ENCODE results near the gene FOXN3.
"Not testable (repeated sequence)": the region's sequence is repeated elsewhere in the genome, so short reads cannot be mapped to it uniquely, and the experiment has no call there.

FOXN3 gene

DNA sequence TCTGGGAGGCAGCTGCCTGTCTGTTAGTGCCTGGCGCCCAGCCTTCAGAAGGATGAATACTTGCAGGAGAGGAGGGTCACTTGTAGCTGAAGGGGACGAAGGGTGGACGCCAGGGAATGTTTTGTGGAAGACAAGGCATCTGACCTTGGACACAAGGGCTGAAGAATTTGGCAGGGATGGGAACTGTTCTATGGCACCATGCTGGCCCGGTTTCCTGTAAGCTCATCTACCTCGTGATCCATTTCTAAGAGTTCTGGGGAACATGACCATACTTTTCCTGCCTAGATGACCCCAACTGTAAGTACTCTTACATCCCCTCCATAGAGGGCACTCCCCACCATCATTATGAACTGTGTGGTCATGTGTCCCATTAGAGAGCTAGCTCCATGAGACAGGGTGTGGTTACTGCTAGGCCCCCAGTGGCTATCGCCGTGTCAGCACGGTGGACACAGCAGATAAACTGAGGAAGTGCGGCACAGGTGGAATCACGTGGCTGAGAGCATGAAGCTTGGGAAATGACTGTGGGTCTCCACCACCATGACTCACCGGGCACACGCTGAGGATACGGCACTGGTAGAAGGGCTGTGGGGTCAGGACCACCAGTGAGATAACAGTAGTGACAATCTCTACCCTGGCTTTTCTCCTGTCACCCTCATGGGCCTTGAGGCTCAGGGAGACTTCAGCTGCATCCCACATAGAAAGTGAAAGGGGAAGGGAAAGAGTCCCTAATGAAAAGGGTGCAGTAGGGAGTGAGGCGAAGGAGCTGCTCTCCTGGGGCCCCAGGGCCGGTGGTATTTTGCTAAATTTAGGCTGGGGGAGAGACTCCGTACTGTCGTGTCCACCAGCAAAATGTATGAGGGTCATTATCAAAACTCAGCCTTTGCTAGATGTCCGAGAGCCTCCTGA lies 252.6 kb downstream of the FOXN3 start:
- DNase-seq (ENCODE audit: low spot score): no peak

DNA sequence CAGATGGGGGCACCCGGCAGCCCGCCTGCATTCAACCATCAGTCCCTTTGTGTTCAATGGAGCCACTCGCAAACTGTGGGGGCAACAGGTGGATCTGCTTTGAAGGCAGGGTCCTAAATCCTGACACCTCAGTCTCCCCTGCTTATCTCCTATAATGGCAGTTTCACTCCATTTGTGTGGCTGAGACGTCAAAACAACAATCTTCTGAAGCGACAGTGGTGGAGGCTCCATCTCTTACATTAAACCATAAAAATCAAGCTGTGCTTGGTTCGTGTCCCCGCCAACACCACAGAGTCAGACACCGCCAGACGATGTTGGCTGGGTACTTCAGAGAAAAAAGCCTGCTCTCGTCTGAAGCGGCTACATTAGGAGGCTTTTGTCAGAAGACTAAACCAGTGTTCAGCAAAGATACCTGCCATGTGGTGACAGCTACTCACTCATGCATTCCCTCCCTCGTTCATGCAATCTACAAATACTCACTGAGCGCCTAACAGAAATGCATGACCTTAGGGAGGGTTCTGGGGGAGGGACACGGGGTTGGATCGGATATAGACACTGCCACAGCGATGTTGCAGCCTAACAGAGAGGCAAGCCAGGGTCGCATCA lies 253.9 kb downstream of the FOXN3 start:
- DNase-seq (ENCODE audit: low spot score): no peak

DNA sequence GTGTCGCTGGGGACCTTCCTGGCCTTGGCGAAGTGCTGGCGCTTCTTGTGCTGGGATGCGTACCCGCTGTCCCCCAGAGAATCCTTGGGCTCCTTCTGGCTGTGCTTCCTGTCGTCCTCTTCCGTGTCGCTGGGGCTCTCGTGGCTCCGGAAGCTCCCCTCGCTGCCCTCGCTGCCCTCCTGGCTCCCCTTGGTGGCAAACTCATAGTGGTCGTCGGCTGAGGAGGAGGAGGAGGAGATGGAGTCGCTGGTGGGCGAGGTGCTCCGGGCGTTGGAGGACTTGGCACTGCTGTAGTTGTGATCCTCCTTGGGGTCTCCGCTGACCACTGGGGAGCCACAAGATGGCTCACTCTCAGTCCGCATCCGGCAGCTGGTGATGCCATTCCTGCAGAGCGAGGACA lies 254.4 kb downstream of the FOXN3 start:
- no peak for DNase-seq (ENCODE audit: low spot score)

GRCh38 chr14:89160437-89160836 lies 256.6 kb downstream of the FOXN3 start:
- DNase-seq (ENCODE audit: low spot score): no peak

DNA sequence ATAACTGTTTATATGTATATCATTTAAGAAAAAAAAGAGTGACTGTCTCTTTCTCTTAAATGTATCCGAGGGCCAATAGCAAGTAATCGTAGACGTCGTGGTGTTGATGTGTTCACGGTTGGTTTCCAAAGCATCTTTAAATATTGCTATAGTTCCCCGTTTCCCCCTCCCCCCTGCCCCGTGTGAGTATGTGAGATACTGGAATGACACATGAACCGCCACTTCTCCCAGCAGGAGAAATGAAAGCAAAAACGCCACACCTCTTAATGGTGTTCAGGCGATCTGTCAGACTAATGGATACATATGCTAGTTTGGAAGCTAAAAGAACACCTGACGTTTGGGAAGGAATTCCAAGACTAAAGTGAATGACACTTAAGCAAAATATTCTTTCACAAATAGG lies 258.3 kb downstream of the FOXN3 start:
- DNase-seq (ENCODE audit: low spot score): no peak

- not testable (repeated sequence) for DNase-seq (ENCODE audit: low spot score)
These were observed 258.9 kb downstream of the FOXN3 start for GRCh38 chr14:89158104-89158503.

DNA sequence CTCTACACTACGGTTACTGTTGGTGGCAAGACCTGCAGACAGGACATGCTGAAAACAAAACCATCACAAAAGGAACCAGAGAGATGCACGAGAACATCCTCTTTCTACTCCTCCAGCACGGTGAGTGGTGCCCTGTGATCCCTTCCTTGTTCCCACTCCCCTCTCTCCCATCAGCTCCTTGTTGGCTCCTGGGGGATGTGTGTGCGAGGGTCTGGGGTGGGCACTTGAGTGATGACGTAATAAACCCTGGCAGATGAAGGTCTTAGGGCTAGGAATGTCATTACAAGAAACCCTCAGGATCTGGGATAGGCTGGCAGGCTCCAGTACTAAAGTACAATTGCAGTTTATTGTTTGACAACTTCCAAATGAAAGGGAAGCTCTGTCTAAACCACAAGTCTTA lies 261.5 kb downstream of the FOXN3 start:
- no peak for DNase-seq (ENCODE audit: low spot score)

DNA sequence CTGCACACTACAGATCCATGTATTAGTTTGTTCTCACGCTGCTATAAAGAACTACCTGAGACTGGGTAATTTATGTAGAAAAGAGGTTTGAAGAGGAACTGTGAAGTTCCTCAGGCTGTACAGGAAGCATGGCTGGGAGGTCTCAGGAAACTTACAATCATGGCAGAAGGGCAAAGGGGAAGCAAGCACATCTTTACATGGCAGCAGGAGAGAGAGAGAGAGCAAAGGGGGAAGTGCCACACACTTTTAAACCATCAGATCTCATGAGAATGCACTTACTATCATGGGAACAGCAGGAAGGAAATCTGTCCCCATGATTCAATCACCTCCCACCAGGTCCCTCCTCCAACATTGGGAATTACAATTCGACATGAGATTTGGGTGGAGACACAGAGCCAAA lies 265.3 kb downstream of the FOXN3 start:
- not testable (repeated sequence) for DNase-seq (ENCODE audit: low spot score)

GRCh38 chr14:89146274-89146673 lies 270.8 kb downstream of the FOXN3 start:
- no peak for DNase-seq (ENCODE audit: low spot score)

- no peak for DNase-seq (ENCODE audit: low spot score)
These were observed 272.4 kb downstream of the FOXN3 start for GRCh38 chr14:89144642-89145041.

- no peak for DNase-seq (ENCODE audit: low spot score)
These were observed 273.0 kb downstream of the FOXN3 start for GRCh38 chr14:89144066-89144465.

DNA sequence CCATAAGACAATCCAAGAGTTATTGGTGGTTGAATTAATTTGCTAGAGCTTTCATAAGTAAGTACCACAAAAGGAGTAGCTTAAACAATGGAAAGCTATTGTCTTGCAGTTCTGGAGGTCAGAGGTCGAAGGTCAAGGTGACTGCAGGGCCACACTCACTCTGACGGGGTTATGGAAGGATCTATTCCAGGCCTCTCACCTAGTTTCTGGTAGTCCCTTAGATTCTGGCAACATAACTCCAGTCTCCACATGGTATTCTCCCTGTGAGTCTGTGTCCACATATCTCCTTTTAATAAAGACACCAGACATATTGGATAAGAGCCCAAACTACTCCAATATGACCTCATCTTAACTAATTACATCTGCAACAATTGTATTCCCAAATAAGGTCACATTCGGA lies 273.4 kb downstream of the FOXN3 start:
- DNase-seq (ENCODE audit: low spot score): no peak

GRCh38 chr14:89142366-89142765 lies 274.7 kb downstream of the FOXN3 start:
- no peak for DNase-seq (ENCODE audit: low spot score)

GRCh38 chr14:89141862-89142261 lies 275.2 kb downstream of the FOXN3 start:
- no peak for DNase-seq (ENCODE audit: low spot score)

- DNase-seq (ENCODE audit: low spot score): no peak
These were observed 276.7 kb downstream of the FOXN3 start for GRCh38 chr14:89140326-89140725.

- no peak for DNase-seq (ENCODE audit: low spot score)
These were observed 277.4 kb downstream of the FOXN3 start for GRCh38 chr14:89139404-89140247.

DNA sequence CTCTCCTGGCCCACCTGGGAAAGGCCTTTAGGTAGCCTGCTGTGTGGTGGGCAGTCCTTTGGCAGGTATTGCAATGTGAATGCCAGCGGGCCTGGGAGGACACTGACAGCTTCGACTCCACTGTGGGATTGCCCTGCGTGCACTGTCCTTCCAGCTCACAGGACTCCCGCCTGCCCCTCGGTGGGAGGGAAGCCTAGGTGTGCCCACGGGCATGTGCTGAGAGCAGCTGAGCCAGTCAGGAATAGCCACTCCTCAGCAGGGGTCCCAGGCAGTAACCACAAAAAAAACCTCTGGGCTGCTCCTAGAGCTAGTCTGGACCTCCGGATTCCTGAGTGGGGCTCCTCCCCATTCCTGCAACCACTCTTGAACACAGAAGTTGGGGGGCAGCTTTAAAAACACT lies 278.2 kb downstream of the FOXN3 start:
- DNase-seq (ENCODE audit: low spot score): no peak

DNA sequence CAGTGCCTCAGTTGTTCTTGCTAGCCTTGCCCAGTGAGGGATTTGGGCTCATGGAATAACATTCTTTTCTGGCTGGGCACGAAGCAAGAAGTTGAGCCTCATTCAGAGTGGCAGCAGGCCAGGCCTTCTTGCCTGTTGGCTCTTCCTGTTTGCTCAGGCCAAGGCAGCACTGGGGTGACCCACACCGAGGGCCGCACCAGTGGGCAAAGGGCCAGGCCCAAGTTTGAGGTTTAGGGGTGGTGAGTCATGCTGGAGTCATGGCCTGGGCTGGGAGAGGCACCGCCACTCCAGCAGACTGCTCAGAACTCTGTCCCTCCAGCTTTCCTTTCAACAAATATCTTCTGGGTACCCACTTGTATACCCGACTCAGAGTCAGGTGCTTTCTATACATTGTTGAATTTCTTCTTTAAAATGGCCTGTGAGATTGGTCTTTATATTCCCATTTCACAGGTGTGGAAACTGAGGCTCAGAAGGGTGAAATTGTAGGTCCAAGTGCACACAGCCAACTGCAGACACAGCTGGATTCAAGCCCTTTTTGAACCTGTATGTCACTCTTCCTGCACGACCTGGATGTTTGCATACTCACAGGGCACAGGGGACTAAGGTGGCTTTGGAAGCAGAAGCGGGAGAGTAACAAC lies 279.4 kb downstream of the FOXN3 start:
- no peak for DNase-seq (ENCODE audit: low spot score)

DNA sequence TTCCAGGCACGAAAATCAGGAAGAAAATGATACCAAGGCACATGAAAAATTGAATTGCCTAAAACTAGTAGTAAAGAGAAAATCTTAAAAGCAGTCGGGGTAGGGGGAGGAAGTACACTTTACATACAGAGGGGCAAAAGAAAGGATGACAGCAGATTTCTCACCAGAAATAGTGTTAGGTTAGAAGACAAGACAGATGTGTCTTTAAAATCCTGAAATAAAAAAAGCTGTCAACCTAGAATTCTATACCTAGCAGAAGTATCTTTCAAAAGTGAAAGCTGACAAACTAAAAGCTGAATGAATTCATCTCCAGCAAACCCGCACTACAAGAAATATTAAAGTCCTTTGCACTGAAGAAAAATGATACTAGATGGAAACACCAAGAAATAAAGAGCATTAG lies 280.4 kb downstream of the FOXN3 start:
- DNase-seq (ENCODE audit: low spot score): no peak

- DNase-seq (ENCODE audit: low spot score): no peak
These were observed 282.4 kb downstream of the FOXN3 start for GRCh38 chr14:89134640-89135039.

DNA sequence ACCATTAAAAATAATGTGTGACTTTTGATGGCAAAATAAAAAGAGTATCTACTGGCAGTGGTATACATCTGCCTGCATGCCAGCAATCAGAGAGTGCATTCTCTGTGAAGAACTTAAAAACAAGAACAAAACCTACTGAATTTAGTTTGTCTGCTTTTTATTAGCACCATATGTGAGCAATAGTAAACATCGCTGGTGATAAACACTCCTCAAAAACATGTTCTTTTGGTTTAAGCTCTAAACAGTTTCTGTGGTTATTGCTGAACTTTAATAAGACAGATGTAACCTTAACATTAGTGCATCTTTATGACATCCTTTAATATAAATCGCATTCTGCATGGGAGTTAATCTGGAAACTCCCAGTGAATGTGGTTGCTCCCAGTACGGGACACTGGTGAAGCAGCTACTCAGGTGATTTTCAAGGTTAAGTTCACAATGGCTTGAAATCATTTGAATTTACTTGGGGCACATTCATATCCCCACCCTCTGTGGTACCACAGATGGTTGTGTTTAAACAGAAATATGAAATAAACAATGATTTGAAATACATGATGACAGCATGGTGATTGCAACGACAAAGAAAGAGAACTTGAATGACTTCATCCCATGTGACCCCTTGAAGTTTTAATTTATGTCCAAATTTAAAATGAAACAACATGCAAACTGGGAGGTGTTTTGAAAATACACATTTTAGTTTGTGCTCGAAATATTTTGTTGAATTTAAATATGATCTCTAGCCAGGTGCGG lies 285.9 kb downstream of the FOXN3 start:
- DNase-seq (ENCODE audit: low spot score): no peak

GRCh38 chr14:89129570-89129969 lies 287.5 kb downstream of the FOXN3 start:
- DNase-seq (ENCODE audit: low spot score): no peak

Data from CD4-positive, alpha-beta T cell treated with Interleukin-15 for 4 hours (primary cell).